ENCODE results near the gene DCAF10. TPM values are rescaled to one million over a fixed set of nuclear protein-coding genes. Genes with fewer than 3 reads are reported as not detected.

DCAF10 gene
- total and polyA plus RNA-seq, 2 of the 8 experiments (the other 6 are each of a cell fraction or from before 2014, with no cell fraction given), result 7.1 to 15.0 TPM

Other genes starting within 250 kb of the DCAF10 start
- gene FBXO10, start 224.4 kb upstream of the DCAF10 start, total RNA-seq (2021; fragmentation: NEBNext Ultra II Directional; extraction: Animal tissue kit (Norgen Biotek cat#: 25700)), result 13.1 and 15.4 TPM in 2 replicates
- gene FBXO10, start 224.4 kb upstream of the DCAF10 start, polyA plus RNA-seq (2011; rRNA removed), result 13.9 and 17.4 TPM in 2 replicates
- 160 and 174 TPM in 2 replicates for gene TOMM5, start 208.2 kb upstream of the DCAF10 start, total RNA-seq (2021; fragmentation: NEBNext Ultra II Directional; extraction: Animal tissue kit (Norgen Biotek cat#: 25700))
- 127 and 171 TPM in 2 replicates for gene TOMM5, start 208.2 kb upstream of the DCAF10 start, polyA plus RNA-seq (2011; rRNA removed)
- gene FRMPD1, start 149.8 kb upstream of the DCAF10 start, total RNA-seq (2021; fragmentation: NEBNext Ultra II Directional; extraction: Animal tissue kit (Norgen Biotek cat#: 25700)), result 0.32 and 0.52 TPM in 2 replicates
- gene FRMPD1, start 149.8 kb upstream of the DCAF10 start, polyA plus RNA-seq (2011; rRNA removed), result 0.25 and 0.27 TPM in 2 replicates
- gene TRMT10B, start 47.0 kb upstream of the DCAF10 start, total RNA-seq (2021; fragmentation: NEBNext Ultra II Directional; extraction: Animal tissue kit (Norgen Biotek cat#: 25700)), result 4.5 and 6.2 TPM in 2 replicates
- gene TRMT10B, start 47.0 kb upstream of the DCAF10 start, polyA plus RNA-seq (2011; rRNA removed), result 2.0 and 2.4 TPM in 2 replicates
- 73.4 and 77.4 TPM in 2 replicates for gene EXOSC3, start 15.7 kb upstream of the DCAF10 start, total RNA-seq (2021; fragmentation: NEBNext Ultra II Directional; extraction: Animal tissue kit (Norgen Biotek cat#: 25700))
- 43.5 and 46.7 TPM in 2 replicates for gene EXOSC3, start 15.7 kb upstream of the DCAF10 start, polyA plus RNA-seq (2011; rRNA removed)
- 14.5 and 16.8 TPM in 2 replicates for gene SLC25A51, start 103.3 kb downstream of the DCAF10 start, total RNA-seq (2021; fragmentation: NEBNext Ultra II Directional; extraction: Animal tissue kit (Norgen Biotek cat#: 25700))
- gene SLC25A51, start 103.3 kb downstream of the DCAF10 start, polyA plus RNA-seq (2011; rRNA removed), result 5.4 and 8.0 TPM in 2 replicates

All from H1 (cell line).